HUES6 (cell line): ENCODE results near the gene LDB2.

Experiments used
- H3K27ac ChIP-seq: 2 replicates; pipeline ENCODE4 v1.7.0; 2013; ENCODE audit warnings: low read depth, mild to moderate bottlenecking, low read length, inconsistent platforms
- H3K27me3 ChIP-seq: 2 replicates; pipeline ENCODE4 v1.6.1; 2013; ENCODE audit warnings: low read length; ENCODE audit not compliant: control insufficient read depth, insufficient read depth
- H3K36me3 ChIP-seq: 2 replicates; pipeline ENCODE4 v1.6.1; 2013; ENCODE audit warnings: low read length; ENCODE audit not compliant: control insufficient read depth, insufficient read depth
- H3K4me1 ChIP-seq: 2 replicates; pipeline ENCODE4 v1.6.1; 2013; ENCODE audit warnings: low read length; ENCODE audit not compliant: control insufficient read depth, insufficient read depth
- H3K4me3 ChIP-seq: 2 replicates; pipeline ENCODE4 v1.5.1; 2013; ENCODE audit warnings: low read depth, low read length
- H3K9ac ChIP-seq: one replicate; pipeline ENCODE4 v1.6.1; 2013; ENCODE audit warnings: mild to moderate bottlenecking, low read length
- H3K9me3 ChIP-seq: 2 replicates; pipeline ENCODE4 v1.6.1; 2013; ENCODE audit warnings: low read depth, low read length; ENCODE audit not compliant: control insufficient read depth, insufficient read depth

LDB2 gene

GRCh38 chr4:16669036-16669435 is 229.4 kb downstream of the LDB2 start:
- Histone ChIP-seq H3K9ac (no peak overlapping the region), H3K9me3 (peaks cover 6% of the 10 kb centered on the region; the same call in 1 of the 2 replicates)

GRCh38 chr4:16668488-16668887 is 230.0 kb downstream of the LDB2 start:
- no peak overlapping the region for H3K27ac ChIP-seq
- H3K27me3 ChIP-seq = no peaks in the 10 kb centered on the region
- H3K4me1 ChIP-seq = no peaks in the 10 kb centered on the region
- no peak overlapping the region for H3K4me3 ChIP-seq
- H3K9ac ChIP-seq = no peak overlapping the region
- H3K36me3 ChIP-seq = peaks cover 10% of the 10 kb centered on the region
- peaks cover 6% of the 10 kb centered on the region; the same call in 1 of the 2 replicates for H3K9me3 ChIP-seq

More at GRCh38 chr4:16669036-16669435, 229.4 kb downstream of the LDB2 start:
- Histone ChIP-seq H3K27me3 (no peaks in the 10 kb centered on the region), H3K27ac (no peak overlapping the region), H3K4me1 (0 out of 2 replicates have a peak, but pooled peaks cover 1% of the 10 kb centered on the region), H3K4me3 (no peak overlapping the region), H3K36me3 (peaks cover 9% of the 10 kb centered on the region; the same call in 1 of the 2 replicates)

GRCh38 chr4:16667464-16667863 is 231.0 kb downstream of the LDB2 start:
- Histone ChIP-seq H3K4me3 (no peak overlapping the region), H3K9me3 (peaks cover 11% of the 10 kb centered on the region; the same call in 1 of the 2 replicates), H3K27ac (no peak overlapping the region), H3K36me3 (peaks cover 14% of the 10 kb centered on the region), H3K9ac (no peak overlapping the region), H3K4me1 (no peaks in the 10 kb centered on the region), H3K27me3 (no peaks in the 10 kb centered on the region)

GRCh38 chr4:16665942-16666551 is 232.4 kb downstream of the LDB2 start:
- no peak overlapping the region for H3K27ac ChIP-seq
- no peak overlapping the region for H3K9ac ChIP-seq
- peaks cover 14% of the 10 kb centered on the region for H3K36me3 ChIP-seq
- no peak overlapping the region for H3K4me3 ChIP-seq
- peaks cover 6% of the 10 kb centered on the region; the same call in 1 of the 2 replicates for H3K4me1 ChIP-seq
- H3K9me3 ChIP-seq = peaks cover 11% of the 10 kb centered on the region; the same call in 1 of the 2 replicates
- no peaks in the 10 kb centered on the region for H3K27me3 ChIP-seq

- Histone ChIP-seq H3K27ac (no peak overlapping the region), H3K36me3 (peaks cover 14% of the 10 kb centered on the region)
These were observed 234.7 kb downstream of the LDB2 start for GRCh38 chr4:16663732-16664131.

GRCh38 chr4:16663307-16663706 is 235.1 kb downstream of the LDB2 start:
- peaks cover 14% of the 10 kb centered on the region for H3K36me3 ChIP-seq
- H3K4me1 ChIP-seq = peaks cover 6% of the 10 kb centered on the region; the same call in 1 of the 2 replicates
- no peaks in the 10 kb centered on the region for H3K27me3 ChIP-seq
- peaks cover 11% of the 10 kb centered on the region; the same call in 1 of the 2 replicates for H3K9me3 ChIP-seq
- no peak overlapping the region for H3K27ac ChIP-seq
- no peak overlapping the region for H3K9ac ChIP-seq
- no peak overlapping the region for H3K4me3 ChIP-seq

More at GRCh38 chr4:16663732-16664131, 234.7 kb downstream of the LDB2 start:
- Histone ChIP-seq H3K4me1 (peaks cover 6% of the 10 kb centered on the region; the same call in 1 of the 2 replicates), H3K27me3 (no peaks in the 10 kb centered on the region), H3K4me3 (no peak overlapping the region), H3K9me3 (peaks cover 11% of the 10 kb centered on the region; the same call in 1 of the 2 replicates), H3K9ac (no peak overlapping the region)

- peaks cover 6% of the 10 kb centered on the region; the same call in 1 of the 2 replicates for H3K4me1 ChIP-seq
- no peaks in the 10 kb centered on the region for H3K27me3 ChIP-seq
- no peak overlapping the region for H3K27ac ChIP-seq
- peaks cover 14% of the 10 kb centered on the region for H3K36me3 ChIP-seq
- no peak overlapping the region for H3K4me3 ChIP-seq
- no peak overlapping the region for H3K9ac ChIP-seq
- H3K9me3 ChIP-seq = peaks cover 11% of the 10 kb centered on the region; the same call in 1 of the 2 replicates
These were observed 236.6 kb downstream of the LDB2 start for GRCh38 chr4:16661813-16662212.

- Histone ChIP-seq H3K27me3 (no peaks in the 10 kb centered on the region), H3K9me3 (peaks cover 11% of the 10 kb centered on the region; the same call in 1 of the 2 replicates), H3K36me3 (peaks cover 14% of the 10 kb centered on the region), H3K4me1 (peaks cover 6% of the 10 kb centered on the region; the same call in 1 of the 2 replicates), H3K9ac (no peak overlapping the region), H3K4me3 (no peak overlapping the region), H3K27ac (no peak overlapping the region)
These were observed 237.8 kb downstream of the LDB2 start for GRCh38 chr4:16660656-16661055.

GRCh38 chr4:16659694-16660093 is 238.8 kb downstream of the LDB2 start:
- Histone ChIP-seq H3K4me3 (no peak overlapping the region), H3K9me3 (peaks cover 11% of the 10 kb centered on the region; the same call in 1 of the 2 replicates), H3K4me1 (peaks cover 6% of the 10 kb centered on the region; the same call in 1 of the 2 replicates), H3K27ac (no peak overlapping the region), H3K36me3 (peaks cover 11% of the 10 kb centered on the region), H3K27me3 (no peaks in the 10 kb centered on the region), H3K9ac (no peak overlapping the region)

- H3K9me3 ChIP-seq = peaks cover 6% of the 10 kb centered on the region; the same call in 1 of the 2 replicates
- H3K4me1 ChIP-seq = peaks cover 6% of the 10 kb centered on the region; the same call in 1 of the 2 replicates
- H3K4me3 ChIP-seq = no peak overlapping the region
- H3K27ac ChIP-seq = no peak overlapping the region
- peaks cover 5% of the 10 kb centered on the region; the same call in 1 of the 2 replicates for H3K36me3 ChIP-seq
- H3K9ac ChIP-seq = no peak overlapping the region
- no peaks in the 10 kb centered on the region for H3K27me3 ChIP-seq
These were observed 239.4 kb downstream of the LDB2 start for GRCh38 chr4:16659079-16659478.

- H3K36me3 ChIP-seq = peaks cover under 1% of the 10 kb centered on the region; the same call in 1 of the 2 replicates
- no peak overlapping the region for H3K4me3 ChIP-seq
- no peak overlapping the region for H3K27ac ChIP-seq
- H3K9me3 ChIP-seq = peaks cover 3% of the 10 kb centered on the region; the same call in 1 of the 2 replicates
- no peaks in the 10 kb centered on the region for H3K27me3 ChIP-seq
- no peak overlapping the region for H3K9ac ChIP-seq
- peaks cover 6% of the 10 kb centered on the region; the same call in 1 of the 2 replicates for H3K4me1 ChIP-seq
These were observed 240.3 kb downstream of the LDB2 start for GRCh38 chr4:16658183-16658582.
